ENCODE measurements around the gene PFKM.

The PFKM gene

DNA sequence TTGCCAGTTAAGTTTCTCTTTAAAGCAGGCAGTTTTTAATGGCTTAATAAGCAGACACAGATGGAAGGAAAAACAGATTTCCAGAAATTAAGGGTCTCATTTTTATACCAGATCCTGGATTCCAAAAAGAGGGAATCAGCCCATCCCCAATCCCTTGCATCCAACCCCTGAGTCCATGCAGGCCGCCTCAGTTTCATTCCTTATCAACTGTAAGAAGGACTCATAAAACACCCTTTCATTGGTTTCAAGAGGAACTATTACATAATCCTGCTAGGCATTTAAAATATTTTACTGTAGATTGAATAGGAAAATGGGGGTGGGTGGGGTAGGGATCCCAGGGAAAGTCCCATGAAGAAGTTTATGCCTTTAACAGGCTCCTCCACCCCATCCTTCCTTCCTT lies 73.7 kb downstream of the PFKM start:
- DNase-seq (ENCODE audit: low read depth) = no peak

DNA sequence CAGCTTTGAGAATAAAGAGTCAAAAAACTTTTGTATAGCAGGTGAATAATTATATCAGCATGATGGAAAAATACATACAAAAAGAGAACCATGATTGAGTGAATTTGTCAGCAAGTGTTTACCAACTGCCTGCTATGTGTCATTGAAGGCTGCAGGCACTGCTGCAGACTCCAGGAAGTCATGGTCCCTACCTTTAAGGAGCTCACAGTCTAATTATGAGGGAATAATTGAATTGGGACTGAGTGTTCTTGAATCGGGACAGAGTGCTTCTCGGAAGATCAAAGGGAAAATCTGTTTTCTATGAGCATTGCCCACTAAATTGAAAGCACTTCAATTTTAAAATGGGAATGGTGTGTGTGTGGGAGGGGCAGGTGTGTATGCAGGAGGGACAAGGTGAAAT lies 74.5 kb downstream of the PFKM start:
- TF ChIP-seq, protein P1, sequence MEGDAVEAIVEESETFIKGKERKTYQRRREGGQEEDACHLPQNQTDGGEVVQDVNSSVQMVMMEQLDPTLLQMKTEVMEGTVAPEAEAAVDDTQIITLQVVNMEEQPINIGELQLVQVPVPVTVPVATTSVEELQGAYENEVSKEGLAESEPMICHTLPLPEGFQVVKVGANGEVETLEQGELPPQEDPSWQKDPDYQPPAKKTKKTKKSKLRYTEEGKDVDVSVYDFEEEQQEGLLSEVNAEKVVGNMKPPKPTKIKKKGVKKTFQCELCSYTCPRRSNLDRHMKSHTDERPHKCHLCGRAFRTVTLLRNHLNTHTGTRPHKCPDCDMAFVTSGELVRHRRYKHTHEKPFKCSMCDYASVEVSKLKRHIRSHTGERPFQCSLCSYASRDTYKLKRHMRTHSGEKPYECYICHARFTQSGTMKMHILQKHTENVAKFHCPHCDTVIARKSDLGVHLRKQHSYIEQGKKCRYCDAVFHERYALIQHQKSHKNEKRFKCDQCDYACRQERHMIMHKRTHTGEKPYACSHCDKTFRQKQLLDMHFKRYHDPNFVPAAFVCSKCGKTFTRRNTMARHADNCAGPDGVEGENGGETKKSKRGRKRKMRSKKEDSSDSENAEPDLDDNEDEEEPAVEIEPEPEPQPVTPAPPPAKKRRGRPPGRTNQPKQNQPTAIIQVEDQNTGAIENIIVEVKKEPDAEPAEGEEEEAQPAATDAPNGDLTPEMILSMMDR (IDR thresholded peaks at IDR 0.05; ENCODE audit: low read length, missing control alignments) = no peak
- DNase-seq (ENCODE audit: low read depth) = no peak
- H3K4me3 ChIP-seq (replicated peaks; ENCODE audit: low read depth, low read length) = no peak overlapping the region

More for the DNA sequence above, 73.7 kb downstream of the PFKM start:
- TF ChIP-seq, protein P1 (IDR thresholded peaks at IDR 0.05; ENCODE audit: low read length, missing control alignments) = no peak
- H3K4me3 ChIP-seq (replicated peaks; ENCODE audit: low read depth, low read length) = no peak overlapping the region

DNA sequence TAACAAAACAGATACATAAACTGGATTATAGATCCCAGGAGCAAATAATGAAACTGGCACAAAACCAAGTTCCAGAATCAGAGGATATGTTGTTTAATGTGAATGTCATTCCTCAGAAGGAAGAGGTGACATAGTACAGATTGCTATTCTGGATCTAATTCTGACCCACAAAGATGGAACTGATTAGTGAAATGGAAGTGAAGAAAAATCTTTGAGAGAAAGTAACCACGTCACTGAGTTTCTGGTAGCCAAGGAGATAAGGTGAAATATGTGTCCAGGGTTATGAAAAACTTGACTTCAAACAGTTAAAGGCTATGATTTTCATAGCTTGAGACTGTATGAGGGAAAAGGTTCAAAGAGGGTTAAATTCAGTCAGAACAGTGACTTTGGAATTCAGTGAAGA lies 75.6 kb downstream of the PFKM start:
- DNase-seq (ENCODE audit: low read depth) = peak; percentile 21
- TF ChIP-seq, protein P1 (IDR thresholded peaks at IDR 0.05; ENCODE audit: low read length, missing control alignments) = no peak
- no peak overlapping the region for H3K4me3 ChIP-seq (replicated peaks; ENCODE audit: low read depth, low read length)
